CD4-positive, alpha-beta T cell treated with Interleukin-2 at 100 ng/mL for 4 hours (primary cell): Measurements from ENCODE around the gene CLEC2B.

Experiments
- DNase-seq: peaks from one replicate; pipeline ENCODE4 v3.0.0-alpha.2; 2020; ENCODE audit warnings: low spot score

Gene CLEC2B

GRCh38 chr12:9808504-9808903 is 60.6 kb downstream of the CLEC2B start:
- no peak for DNase-seq

DNA sequence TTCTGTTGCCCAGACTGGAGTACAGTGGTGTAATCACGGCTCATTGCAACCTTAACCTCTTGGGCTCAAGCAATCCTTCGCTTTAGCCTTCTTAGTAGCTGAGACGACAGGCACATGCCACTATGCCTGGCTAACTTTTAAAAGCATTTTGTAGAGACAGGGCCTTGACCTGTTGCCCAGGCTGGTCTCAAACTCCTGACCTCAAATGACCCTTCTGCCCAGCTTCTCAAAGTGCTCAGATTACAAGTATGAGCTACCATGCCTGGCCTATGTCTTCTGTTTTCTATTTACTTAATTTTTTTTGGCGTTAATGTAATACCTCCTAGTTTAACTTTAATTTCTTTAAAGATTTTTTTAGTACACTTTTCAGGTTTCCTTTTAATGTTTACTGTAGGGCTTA is 62.4 kb downstream of the CLEC2B start:
- no peak for DNase-seq

DNA sequence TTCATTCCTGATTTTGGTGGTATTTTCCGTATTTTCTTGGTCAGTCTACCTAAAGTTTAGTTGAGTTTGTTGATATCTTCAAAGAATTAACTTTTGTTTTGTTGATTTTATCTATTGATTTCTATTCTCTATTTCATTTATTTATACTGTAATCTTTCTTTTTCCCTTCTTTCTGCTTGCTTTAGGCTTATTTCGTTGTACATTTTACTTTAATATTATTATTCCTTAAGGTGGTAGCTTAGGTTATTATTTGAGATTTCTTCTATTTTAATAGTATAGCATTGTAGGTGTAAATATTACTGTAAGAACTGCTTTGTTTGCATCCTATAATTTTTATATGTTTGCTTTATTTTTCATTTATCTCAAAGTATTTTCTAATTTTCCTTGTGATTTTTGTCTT is 63.3 kb downstream of the CLEC2B start:
- no peak for DNase-seq
